K562 (cell line): Measurements from ENCODE around the gene NR5A1. TPM values are rescaled to one million over a fixed set of nuclear protein-coding genes. Genes with fewer than 3 reads are reported as not detected.

ENCODE experiments used
- ATAC-seq: fragments of 200-7000 bp; cut with Tn5 transposase; 3 replicates; pipeline ENCODE4 v1.9.1; 2020; ENCODE audit warnings: moderate library complexity
- BruUV-seq: library from RNA; stranded (reverse); fragments of 400-500 nt; replicated peaks from 2 replicates; lab custom pipeline; 2021; lab: Mats Ljungman, UMichigan
- CTCF ChIA-PET: fragments of 300-600 bp; formaldehyde crosslinking; extraction: SDS; loops from one replicate; lab custom pipeline; 2021; ENCODE audit warnings: low intra/inter-chr PET ratio; lab: Yijun Ruan, JAX
- POLR2A ChIA-PET: fragments of 300-600, 350-650 bp; sonication (Branson Sonifier 250); formaldehyde crosslinking; extraction: SDS; loops from one replicate; lab custom pipeline; 2021; ENCODE audit warnings: antibody characterized with exemption, inconsistent platforms; lab: Yijun Ruan, JAX
- DNase-seq, 4 experiments: peaks; one replicate each; pipeline versions ENCODE4 v3.0.0 to v3.0.0-alpha.2; 2011 to 2018; ENCODE audit warnings: low spot score in 3 of 4, mixed read lengths in 3 of 4; ENCODE audit errors: extremely low read depth in 1 of 4
- FAIRE-seq: peaks from 2 replicates; lab custom pipeline; 2011; peaks lifted over from hg19 to GRCh38; lab: Jason Lieb, UNC
- H2AFZ ChIP-seq: 2 replicates; pipeline ENCODE4 v1.6.0; 2011; ENCODE audit warnings: low read depth, low read length, control low read depth, inconsistent platforms
- H3K27ac ChIP-seq: fragments of 200-600 bp; 3 replicates; pipeline ENCODE4 v1.8.0; 2011; ENCODE audit warnings: low read depth, mild to moderate bottlenecking, control low read depth, inconsistent platforms, low read length, moderate library complexity, mixed read lengths; ENCODE audit errors: extremely low read depth
- H3K27me3 ChIP-seq, 2 experiments: fragments of 300-600 bp in 1 of 2; 2 replicates in 1 of 2; 3 replicates in 1 of 2; pipeline versions ENCODE4 v1.6.0 to v1.8.0; 2011; ENCODE audit warnings: inconsistent platforms in 2 of 2, low read length in 2 of 2, mild to moderate bottlenecking in 1 of 2, mixed read lengths in 1 of 2, moderate library complexity in 1 of 2; ENCODE audit not compliant: control insufficient read depth in 2 of 2, insufficient read depth in 2 of 2
- H3K36me3 ChIP-seq: fragments of 300-600 bp; 3 replicates; pipeline ENCODE4 v1.8.0; 2011; ENCODE audit warnings: mild to moderate bottlenecking, low read length, inconsistent platforms; ENCODE audit not compliant: control insufficient read depth, insufficient read depth
- H3K4me1 ChIP-seq, 2 experiments: fragments of 200-600 bp in 1 of 2; replicated peaks in 1 of 2; 2 replicates in 1 of 2; 3 replicates in 1 of 2; pipeline versions ENCODE4 v1.5.1 to v1.8.0; 2011; ENCODE audit warnings: inconsistent platforms in 2 of 2, low read length in 2 of 2, mild to moderate bottlenecking in 1 of 2, mixed read lengths in 1 of 2, moderate library complexity in 1 of 2; ENCODE audit not compliant: control insufficient read depth in 2 of 2, insufficient read depth in 2 of 2
- H3K4me2 ChIP-seq: 2 replicates; pipeline ENCODE4 v1.6.1; 2011; ENCODE audit warnings: low read length, control low read depth, inconsistent platforms, mixed read lengths; ENCODE audit not compliant: insufficient read depth
- H3K4me3 ChIP-seq: fragments of 200-600 bp; sonication (generic), shearing (Covaris generic); 2 replicates; pipeline ENCODE4 v1.5.1; 2016; ENCODE audit warnings: control low read depth, inconsistent platforms
- H3K79me2 ChIP-seq: fragments of 200-600 bp; 3 replicates; pipeline ENCODE4 v1.8.0; 2011; ENCODE audit warnings: low read length, inconsistent platforms; ENCODE audit not compliant: control insufficient read depth, insufficient read depth
- H3K9ac ChIP-seq, 2 experiments: 2 replicates each; pipeline versions ENCODE4 v1.6.0 to v1.6.1; 2011; ENCODE audit warnings: low read depth in 2 of 2, low read length in 2 of 2, control low read depth in 1 of 2, inconsistent platforms in 1 of 2, mild to moderate bottlenecking in 1 of 2, mixed read lengths in 1 of 2; ENCODE audit not compliant: insufficient read depth in 1 of 2
- H3K9me1 ChIP-seq: one replicate; pipeline ENCODE4 v1.6.0; 2011; ENCODE audit warnings: inconsistent platforms, mild to moderate bottlenecking, low read length, moderate library complexity; ENCODE audit not compliant: control insufficient read depth, insufficient read depth
- H3K9me3 ChIP-seq: replicated peaks from 2 replicates; pipeline ENCODE4 v1.5.1; 2011; ENCODE audit warnings: low read depth, low read length, inconsistent platforms; ENCODE audit not compliant: control insufficient read depth, insufficient read depth
- H4K20me1 ChIP-seq: replicated peaks from 2 replicates; pipeline ENCODE4 v1.6.1; 2011; ENCODE audit warnings: low read length, inconsistent platforms, mixed read lengths; ENCODE audit not compliant: control insufficient read depth, insufficient read depth
- BCLAF1 ChIP-seq, 2 experiments: fragments of 450-650 bp in 1 of 2; IDR thresholded peaks; 2 replicates each; pipeline ENCODE4 v1.6.1; 2011 to 2017; ENCODE audit warnings: low read depth in 2 of 2, antibody characterized with exemption in 1 of 2, borderline replicate concordance in 1 of 2, low read length in 1 of 2, mild to moderate bottlenecking in 1 of 2, mixed read lengths in 1 of 2; ENCODE audit not compliant: control insufficient read depth in 1 of 2
- BRD9 ChIP-seq: fragments of 450-650 bp; IDR thresholded peaks from 2 replicates; pipeline ENCODE4 v1.6.1; 2018; ENCODE audit warnings: low read depth; ENCODE audit not compliant: partially characterized antibody
- E2F6 ChIP-seq, 2 experiments: IDR thresholded peaks; 2 replicates each; pipeline ENCODE4 v1.6.1; 2011; ENCODE audit warnings: borderline replicate concordance in 1 of 2, control low read depth in 1 of 2, low read depth in 1 of 2, low read length in 1 of 2, mild to moderate bottlenecking in 1 of 2, mixed read lengths in 1 of 2, moderate library complexity in 1 of 2; ENCODE audit not compliant: insufficient read depth in 1 of 2, insufficient read length in 1 of 2, poor library complexity in 1 of 2, severe bottlenecking in 1 of 2; ENCODE audit errors: extremely low read depth in 1 of 2
- MYC ChIP-seq, 2 experiments: fragments of 250-450 bp in 1 of 2; sonication (Bioruptor Pico) in 1 of 2; IDR thresholded peaks; 2 replicates each; pipeline versions ENCODE4 v1.5.1 to v1.6.1; 2012 to 2021; ENCODE audit warnings: low read depth in 2 of 2, borderline replicate concordance in 1 of 2, improper control_type of control experiment in 1 of 2, low read length in 1 of 2, mild to moderate bottlenecking in 1 of 2, moderate library complexity in 1 of 2
- NCOA1 ChIP-seq: fragments of 450-650 bp; IDR thresholded peaks from 2 replicates; pipeline ENCODE4 v1.6.1; 2016; ENCODE audit warnings: low read depth
- RBBP5 ChIP-seq: fragments of 200-600 bp; sonication (generic); IDR thresholded peaks from 2 replicates; pipeline ENCODE4 v1.6.1; 2012; ENCODE audit warnings: borderline replicate concordance, mild to moderate bottlenecking, low read length, control low read depth, inconsistent platforms; ENCODE audit not compliant: insufficient read depth, poor library complexity, severe bottlenecking
- RBFOX2 ChIP-seq: fragments of 200-400 bp; formaldehyde crosslinking; IDR thresholded peaks from 2 replicates; pipeline ENCODE4 v1.6.1; 2017; ENCODE audit warnings: low read depth, mild to moderate bottlenecking, low read length, moderate library complexity
- SP2 ChIP-seq: IDR thresholded peaks from 2 replicates; pipeline ENCODE4 v1.6.1; 2011; ENCODE audit warnings: mild to moderate bottlenecking, low read depth, low read length, moderate library complexity; ENCODE audit not compliant: poor library complexity, severe bottlenecking; ENCODE audit errors: extremely low read depth
- YY1 ChIP-seq, 3 experiments: IDR thresholded peaks; 2 replicates each; pipeline ENCODE4 v1.6.1; 2011; ENCODE audit warnings: low read length in 2 of 3, mild to moderate bottlenecking in 2 of 3, moderate library complexity in 2 of 3, borderline replicate concordance in 1 of 3, control low read depth in 1 of 3, low read depth in 1 of 3; ENCODE audit not compliant: insufficient read depth in 3 of 3, insufficient replicate concordance in 2 of 3, control insufficient read depth in 1 of 3, insufficient read length in 1 of 3; ENCODE audit errors: extremely low read depth in 1 of 3
- ZC3H8 ChIP-seq: fragments of 450-650 bp; IDR thresholded peaks from 2 replicates; pipeline ENCODE4 v1.6.1; 2017
- ZNF184 ChIP-seq: sonication (generic); formaldehyde crosslinking; IDR thresholded peaks from 2 replicates; pipeline ENCODE4 v1.5.0; 2020; ENCODE audit warnings: missing genetic modification reagents
- ZNF384 ChIP-seq: IDR thresholded peaks from 2 replicates; pipeline ENCODE4 v1.6.1; 2012; ENCODE audit warnings: low read depth, low read length, improper control_type of control experiment
- ZNF584 ChIP-seq: fragments of 200-800 bp; sonication (Bioruptor generic); IDR thresholded peaks from 2 replicates; pipeline ENCODE4 v1.6.1; 2016; ENCODE audit warnings: low read depth, mild to moderate bottlenecking, missing genetic modification characterization, missing compliant biosample characterization
- WGBS: fragments of 100-300 bp; shearing (Covaris generic); methylation state at CpG from one replicate; pipeline ENCODE4 v1.1.6; 2016; ENCODE audit warnings: low coverage, mixed read lengths; ENCODE audit not compliant: insufficient coverage; ENCODE audit errors: missing lambda C conversion rate; 5-methylcytosine and 5-hydroxymethylcytosine counted together
- in situ Hi-C: fragments of 300-500 bp; cut with MboI; formaldehyde crosslinking; loops from 4 replicates; pipeline ENCODE4 v1.15.0; 2018; ENCODE audit warnings: inconsistent platforms, mixed read lengths
- intact Hi-C: fragments of 100-400 bp; cut with micrococcal nuclease; formaldehyde crosslinking; loops from 2 replicates; pipeline ENCODE4 v1.14.2; 2022
- polyA plus RNA-seq, 8 experiments: library from polyadenylated mRNA; depleted of rRNA in 4 of 8; stranded (reverse) in 5 of 8; unstranded in 3 of 8; fragments of >200 nt; fragmentation: Nextera tagmentation in 2 of 8; fragmentation: Illumina TruSeq in 1 of 8; extraction: Ambion mirVana in 2 of 8; extraction: Trizol in 1 of 8; gene quantifications; 2 replicates each; pipeline versions ENCODE4 v1.2.1 to v1.2.3, GENCODE V29; 2011 to 2014; ENCODE audit warnings: inconsistent platforms in 1 of 8, missing spikeins in 1 of 8
- total RNA-seq, 7 experiments: library from RNA; depleted of rRNA in 6 of 7; stranded (reverse); fragments of >200 nt in 6 of 7; fragmentation: Illumina TruSeq in 2 of 7; extraction: Trizol in 2 of 7; gene quantifications; 2 replicates each; pipeline versions ENCODE4 v1.2.1 to v1.2.3, GENCODE V29; 2011 to 2021; ENCODE audit warnings: low replicate concordance in 1 of 7

Gene NR5A1
- total and polyA plus RNA-seq, 9 of the 15 experiments (the other 6 are each of a cell fraction or from before 2014, with no cell fraction given) = 0.11 to 0.32 (median 0.20) TPM; not detected in 6

- ATAC-seq (no peak), DNase-seq (peak in 2 of 4 experiments; percentile 40 to 44), FAIRE-seq (no peak)
- Histone ChIP-seq H3K27ac (no peak overlapping the region), H3K36me3 (no peaks in the 10 kb centered on the region), H3K79me2 (no peaks in the 10 kb centered on the region), H3K4me1 (peaks cover 0 to 21% of the 10 kb centered on the region in 2 experiments; a peak in 3 of 5 replicates), H3K27me3 (peaks cover 18 to 55% of the 10 kb centered on the region in 2 experiments; a peak in 4 of 5 replicates), H4K20me1 (peaks cover 5% of the 10 kb centered on the region; the same call in 1 of the 2 replicates), H3K9ac (peak overlapping the region in 1 of 2 experiments; percentile 65; a peak in 1 of 4 replicates), H3K4me3 (no peak overlapping the region), H3K4me2 (no peak overlapping the region), H2AFZ (peak overlapping the region; percentile 69), H3K9me1 (no peaks in the 10 kb centered on the region), H3K9me3 (no peaks in the 10 kb centered on the region; the same call in 1 of the 2 replicates)
- ChIA-PET POLR2A (interaction anchor here (0.6 to 0.7 kb wide), 2 partner anchors 44 to 320 kb away, joined by 3 to 5 read pairs; no protein-coding TSS in a partner anchor), CTCF (no interaction called here)
- in situ Hi-C loops = no loop called here
- intact Hi-C loops = no loop called here
- no TSS peak for BruUV-seq
- 24% methylated on average over 23 of the region's 28 CpGs for WGBS
- TF ChIP-seq E2F6 (IDR thresholded peaks at IDR 0.05; ENCODE audit: borderline replicate concordance in 1 of 2, extremely low read depth in 1 of 2, insufficient read depth in 1 of 2, insufficient read length in 1 of 2, low read depth in 1 of 2, low read length in 1 of 2, poor library complexity in 1 of 2, severe bottlenecking in 1 of 2) (peak; percentile 50 to 55), ZNF184 (CRISPR knock-in tag) (no peak), SP2 (no peak), RBFOX2 (peak; percentile 23; the same call in 1 of the 2 replicates), BRD9 (no peak), ZC3H8 (no peak), RBBP5 (peak; percentile 7), ZNF384 (no peak), ZNF584 (no peak), BCLAF1 (IDR thresholded peaks at IDR 0.05; ENCODE audit: borderline replicate concordance in 1 of 2, control insufficient read depth in 1 of 2, low read depth in 2 of 2, low read length in 1 of 2) (no peak), YY1 (IDR thresholded peaks at IDR 0.05; ENCODE audit: borderline replicate concordance in 1 of 3, control insufficient read depth in 1 of 3, extremely low read depth in 1 of 3, insufficient read depth in 3 of 3, insufficient read length in 1 of 3, insufficient replicate concordance in 2 of 3, low read depth in 1 of 3, low read length in 2 of 3) (no peak), NCOA1 (no peak), MYC (IDR thresholded peaks at IDR 0.05; ENCODE audit: low read depth, low read length) (no peak), MYC (CRISPR knock-in tag; IDR thresholded peaks at IDR 0.05; ENCODE audit: borderline replicate concordance, low read depth) (no peak)
Observed at GRCh38 chr9:124469011-124469832, 38.0 kb downstream of the NR5A1 start.
